Type B pancreatic cell (in vitro differentiated cells): Measurements from ENCODE around the gene DDX54. TPM values are rescaled to one million over a fixed set of nuclear protein-coding genes. Genes with fewer than 3 reads are reported as not detected.

ENCODE experiments used
- DNase-seq: peaks from one replicate; pipeline ENCODE4 v3.0.0; 2021; ENCODE audit warnings: mixed read lengths; ENCODE audit not compliant: unreplicated experiment; ENCODE audit errors: extremely low spot score
- H3K27ac Mint-ChIP-seq: 2 replicates; pipeline ENCODE4 v1.8.0; 2021; ENCODE audit warnings: mild to moderate bottlenecking, mixed read lengths
- H3K27me3 Mint-ChIP-seq: 2 replicates; pipeline ENCODE4 v1.8.0; 2021; ENCODE audit warnings: mixed read lengths
- H3K36me3 Mint-ChIP-seq: 2 replicates; pipeline ENCODE4 v1.8.0; 2021; ENCODE audit warnings: mixed read lengths
- H3K4me1 Mint-ChIP-seq: one replicate; pipeline ENCODE4 v1.8.0; 2021; ENCODE audit warnings: mixed read lengths; ENCODE audit not compliant: unreplicated experiment
- H3K4me3 Mint-ChIP-seq: 2 replicates; pipeline ENCODE4 v1.8.0; 2021; ENCODE audit warnings: mild to moderate bottlenecking, mixed read lengths
- H3K9me3 Mint-ChIP-seq: 2 replicates; pipeline ENCODE4 v1.8.0; 2021; ENCODE audit warnings: mixed read lengths
- total RNA-seq: library from RNA; stranded (reverse); gene quantifications from 2 replicates; pipeline ENCODE4 v1.2.1, GENCODE V29; 2021; ENCODE audit warnings: low replicate concordance
- TF ChIP-seq, protein P1 (sequence below): fragments of 200-600 bp; sonication (generic); conservative IDR thresholded peaks from 2 replicates; pipeline ENCODE4 v1.5.0; 2021; ENCODE audit warnings: antibody characterized with exemption, mild to moderate bottlenecking

Gene DDX54
- total RNA-seq, 1 donor from 2014 or later: 66.1 TPM

DNA sequence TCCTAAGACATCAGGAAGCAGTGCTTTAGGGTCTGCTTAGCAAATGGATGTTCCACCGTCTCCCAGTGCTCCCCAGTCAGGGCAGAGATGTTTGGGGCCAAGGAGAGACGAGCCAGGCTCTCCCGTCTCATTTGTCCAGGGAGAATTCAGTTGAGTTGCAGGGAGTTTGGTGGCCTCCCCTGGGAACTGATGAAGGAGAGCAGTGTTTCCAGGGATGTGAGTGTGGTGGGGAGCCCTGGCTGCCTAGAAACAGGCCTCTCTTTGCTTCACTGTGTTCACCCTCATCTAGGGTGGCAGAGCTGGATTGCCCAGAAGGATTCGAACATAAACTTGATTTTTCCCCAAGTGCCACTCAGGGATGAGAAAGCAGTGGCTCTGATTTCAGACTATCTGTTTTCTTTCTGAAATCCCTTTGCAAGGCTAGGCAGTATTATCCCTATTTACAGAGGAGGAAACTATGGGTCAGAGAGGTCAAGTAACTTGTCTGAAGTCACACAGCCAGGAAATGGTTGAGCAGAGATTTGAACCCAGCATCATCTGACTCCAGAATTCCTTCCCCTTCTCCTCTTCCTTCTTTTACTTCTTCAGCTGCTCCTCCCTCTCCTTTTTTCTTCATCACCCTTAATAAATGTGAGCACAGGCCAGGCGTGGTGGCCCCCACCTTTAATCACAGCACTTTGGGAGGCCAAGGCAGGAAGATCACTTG lies 42.6 kb upstream of the DDX54 start:
- TF ChIP-seq, protein P1, sequence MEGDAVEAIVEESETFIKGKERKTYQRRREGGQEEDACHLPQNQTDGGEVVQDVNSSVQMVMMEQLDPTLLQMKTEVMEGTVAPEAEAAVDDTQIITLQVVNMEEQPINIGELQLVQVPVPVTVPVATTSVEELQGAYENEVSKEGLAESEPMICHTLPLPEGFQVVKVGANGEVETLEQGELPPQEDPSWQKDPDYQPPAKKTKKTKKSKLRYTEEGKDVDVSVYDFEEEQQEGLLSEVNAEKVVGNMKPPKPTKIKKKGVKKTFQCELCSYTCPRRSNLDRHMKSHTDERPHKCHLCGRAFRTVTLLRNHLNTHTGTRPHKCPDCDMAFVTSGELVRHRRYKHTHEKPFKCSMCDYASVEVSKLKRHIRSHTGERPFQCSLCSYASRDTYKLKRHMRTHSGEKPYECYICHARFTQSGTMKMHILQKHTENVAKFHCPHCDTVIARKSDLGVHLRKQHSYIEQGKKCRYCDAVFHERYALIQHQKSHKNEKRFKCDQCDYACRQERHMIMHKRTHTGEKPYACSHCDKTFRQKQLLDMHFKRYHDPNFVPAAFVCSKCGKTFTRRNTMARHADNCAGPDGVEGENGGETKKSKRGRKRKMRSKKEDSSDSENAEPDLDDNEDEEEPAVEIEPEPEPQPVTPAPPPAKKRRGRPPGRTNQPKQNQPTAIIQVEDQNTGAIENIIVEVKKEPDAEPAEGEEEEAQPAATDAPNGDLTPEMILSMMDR: no peak
- Mint-ChIP-seq H3K27ac (peak overlapping the region; percentile 99), H3K4me3 (no peak overlapping the region), H3K36me3 (peaks cover 23% of the 10 kb centered on the region), H3K27me3 (no peaks in the 10 kb centered on the region), H3K9me3 (no peaks in the 10 kb centered on the region), H3K4me1 (peaks cover 20% of the 10 kb centered on the region)
- no peak for DNase-seq

DNA sequence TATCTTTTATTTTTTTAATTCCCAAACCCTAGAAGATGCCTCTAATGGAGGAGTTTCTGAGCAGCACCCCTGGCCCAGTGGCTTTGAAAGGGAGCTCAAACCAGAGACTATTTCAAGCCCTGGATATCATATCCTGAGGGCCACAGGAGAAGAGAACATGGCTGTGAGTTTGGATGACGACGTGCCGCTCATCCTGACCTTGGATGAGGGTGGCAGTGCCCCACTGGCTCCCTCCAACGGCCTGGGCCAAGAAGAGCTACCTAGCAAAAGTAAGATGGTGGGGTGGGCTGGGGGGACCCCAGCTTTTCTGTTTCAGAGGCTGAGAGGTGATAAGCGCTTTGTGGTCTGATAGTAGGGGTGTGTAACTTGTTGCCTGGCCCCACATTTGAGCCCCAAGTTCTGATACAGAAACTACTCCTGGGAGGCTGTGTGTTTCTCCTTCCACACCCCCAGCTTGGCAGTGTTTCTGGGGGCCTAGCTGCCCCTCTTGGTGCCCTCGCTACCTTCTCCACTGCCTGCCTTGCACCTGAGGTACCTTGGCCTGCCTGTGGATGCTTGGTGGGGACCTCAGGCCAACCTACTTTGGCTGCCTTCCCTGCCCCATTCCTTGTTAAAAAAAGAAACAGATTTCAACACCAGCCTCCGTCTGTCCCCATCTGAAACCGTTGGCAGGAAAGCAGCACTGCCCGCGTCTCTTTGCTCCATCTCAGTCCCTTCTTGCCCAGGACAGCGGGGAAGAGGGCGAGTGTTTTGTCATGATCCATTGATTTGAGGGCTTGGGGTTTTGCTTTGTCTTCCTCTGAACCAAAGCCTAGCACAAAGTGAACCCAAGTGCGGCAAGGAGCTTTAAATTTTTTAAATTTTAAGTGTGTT lies 41.7 kb upstream of the DDX54 start:
- Mint-ChIP-seq H3K9me3 (no peaks in the 10 kb centered on the region), H3K36me3 (peaks cover 23% of the 10 kb centered on the region), H3K27ac (peak overlapping the region; percentile 77), H3K27me3 (no peaks in the 10 kb centered on the region), H3K4me3 (no peak overlapping the region), H3K4me1 (peaks cover 29% of the 10 kb centered on the region)
- DNase-seq: no peak
- TF ChIP-seq, protein P1: no peak

DNA sequence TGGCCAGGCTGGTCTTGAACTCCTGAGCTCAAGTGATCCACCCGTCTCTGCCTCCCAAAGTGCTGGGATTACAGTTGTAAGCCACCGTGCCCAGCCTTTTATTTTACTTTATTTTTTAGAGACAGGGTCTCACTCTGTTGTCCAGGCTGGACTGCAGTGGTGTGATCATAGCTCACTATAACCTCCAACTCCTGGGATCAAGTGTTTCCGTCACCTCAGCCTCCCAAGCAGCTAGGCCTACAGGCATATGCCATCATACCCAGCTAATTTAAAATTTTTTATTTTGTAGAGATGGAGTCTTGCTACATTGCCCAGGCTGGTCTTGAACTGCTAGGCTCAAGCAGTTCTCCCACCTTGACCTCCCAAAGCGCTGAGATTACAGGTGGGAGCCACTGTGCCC lies 39.7 kb upstream of the DDX54 start:
- TF ChIP-seq, protein P1: no peak
- DNase-seq: no peak
- Mint-ChIP-seq H3K36me3 (peaks cover 11% of the 10 kb centered on the region), H3K4me3 (no peak overlapping the region), H3K27me3 (no peaks in the 10 kb centered on the region), H3K4me1 (peaks cover 30% of the 10 kb centered on the region), H3K27ac (no peak overlapping the region), H3K9me3 (no peaks in the 10 kb centered on the region)

DNA sequence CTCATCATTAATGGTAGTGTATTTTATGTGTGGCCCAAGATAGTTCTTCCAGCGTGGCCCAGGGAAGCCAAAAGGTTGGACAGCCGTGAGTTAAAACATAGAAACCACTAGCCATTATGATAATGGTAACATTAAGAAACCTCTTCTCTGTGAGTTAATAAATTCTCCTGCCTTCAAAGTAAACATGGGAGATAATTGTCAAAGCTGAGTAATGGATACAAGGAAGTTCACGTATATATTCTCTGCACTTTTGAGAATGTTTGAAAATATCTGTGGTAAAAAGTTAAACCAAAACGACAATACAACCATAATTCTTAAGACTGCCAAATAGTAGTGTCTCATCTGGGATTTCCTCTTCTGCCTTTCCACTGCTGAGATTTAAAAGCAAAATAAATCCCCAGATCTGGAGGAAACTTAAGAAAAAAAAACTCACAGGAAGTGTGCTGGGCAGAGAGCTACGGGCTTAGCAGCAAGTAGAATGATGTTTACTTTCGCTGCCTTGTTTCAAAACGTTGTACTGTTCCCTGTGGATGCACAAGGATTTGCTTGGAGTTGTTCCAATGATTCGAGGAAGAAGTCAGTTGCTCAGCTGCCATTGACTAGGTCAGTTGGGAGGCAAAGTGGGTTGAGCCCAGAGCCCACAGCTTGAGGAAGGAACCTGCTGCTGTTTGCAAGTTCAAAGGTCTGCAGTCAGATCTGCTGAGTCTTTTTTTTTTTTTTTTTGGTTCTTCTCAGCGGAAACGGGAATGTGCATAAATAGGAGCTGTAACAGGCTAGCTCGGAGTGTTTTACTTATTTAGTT lies 37.7 kb upstream of the DDX54 start:
- Mint-ChIP-seq H3K36me3 (no peaks in the 10 kb centered on the region), H3K4me1 (peaks cover 27% of the 10 kb centered on the region), H3K9me3 (no peaks in the 10 kb centered on the region), H3K27me3 (no peaks in the 10 kb centered on the region), H3K27ac (peak overlapping the region; percentile 96), H3K4me3 (peak overlapping the region; percentile 94)
- TF ChIP-seq, protein P1: no peak
- no peak for DNase-seq

- Mint-ChIP-seq H3K4me3 (peak overlapping the region; percentile 94), H3K36me3 (no peaks in the 10 kb centered on the region), H3K27me3 (no peaks in the 10 kb centered on the region), H3K4me1 (peaks cover 27% of the 10 kb centered on the region), H3K27ac (peak overlapping the region; percentile 96), H3K9me3 (no peaks in the 10 kb centered on the region)
- no peak for DNase-seq
- TF ChIP-seq, protein P1: no peak
Observed at GRCh38 chr12:113221997-113222729, 36.9 kb upstream of the DDX54 start.
